Kidney (tissue), 14 donors: ENCODE data around the gene KRTCAP2. TPM values are rescaled to one million over a fixed set of nuclear protein-coding genes. Genes with fewer than 3 reads are reported as not detected.

Source experiments
- DNase-seq, 5 donors: peaks; one replicate each; pipeline ENCODE4 v3.0.0-alpha.2; 2013 to 2020
- FAIRE-seq: peaks from 2 replicates; lab custom pipeline; 2012; peaks lifted over from hg19 to GRCh38; lab: Jason Lieb, UNC
- H3K27ac ChIP-seq, 2 donors: one replicate each; pipeline ENCODE4 v1.7.0; 2013; ENCODE audit warnings: low read depth in 2 of 2, low read length in 2 of 2, inconsistent platforms in 1 of 2
- H3K27me3 ChIP-seq: one replicate; pipeline ENCODE4 v1.7.1; 2013; ENCODE audit warnings: low read length, inconsistent platforms; ENCODE audit not compliant: control insufficient read depth, insufficient read depth
- H3K36me3 ChIP-seq, 3 donors: one replicate each; pipeline versions ENCODE4 v1.7.0 to v1.7.1; 2013; ENCODE audit warnings: low read length in 3 of 3, control low read depth in 1 of 3, inconsistent platforms in 1 of 3; ENCODE audit not compliant: insufficient read depth in 3 of 3, control insufficient read depth in 2 of 3
- H3K4me1 ChIP-seq, 3 donors: one replicate each; pipeline versions ENCODE4 v1.7.0 to v1.7.1; 2013; ENCODE audit warnings: low read length in 3 of 3, inconsistent platforms in 1 of 3, low read depth in 1 of 3; ENCODE audit not compliant: control insufficient read depth in 2 of 3, insufficient read depth in 2 of 3
- H3K4me3 ChIP-seq, 3 donors: one replicate each; pipeline versions ENCODE4 v1.7.0 to v1.8.1; 2013; ENCODE audit warnings: low read length in 3 of 3, control low read depth in 1 of 3, inconsistent platforms in 1 of 3
- H3K9ac ChIP-seq, 3 donors: one replicate each; pipeline versions ENCODE4 v1.7.0 to v1.7.1; 2013; ENCODE audit warnings: low read length in 3 of 3, control low read depth in 1 of 3, inconsistent platforms in 1 of 3
- H3K9me3 ChIP-seq, 3 donors: one replicate each; pipeline versions ENCODE4 v1.7.0 to v1.7.1; 2013; ENCODE audit warnings: low read length in 3 of 3, control low read depth in 1 of 3, inconsistent platforms in 1 of 3; ENCODE audit not compliant: control insufficient read depth in 2 of 3, insufficient read depth in 1 of 3
- CTCF ChIP-seq: IDR thresholded peaks from 3 replicates; pipeline ENCODE4 v1.5.1; 2012; ENCODE audit warnings: mild to moderate bottlenecking, moderate library complexity, borderline replicate concordance; ENCODE audit not compliant: insufficient read depth; ENCODE audit errors: extremely low read depth
- intact Hi-C: fragments of 100-400 bp; cut with DNase I; formaldehyde crosslinking; loops from one replicate; pipeline ENCODE4 v1.11.1; 2022
- polyA plus RNA-seq: library from polyadenylated mRNA; stranded (reverse); fragments of 350-450 nt; fragmentation: Illumina TruSeq; extraction: RNeasy Lipid Tissue Mini Kit (QIAGEN cat#74804); gene quantifications from one replicate; pipeline ENCODE4 v1.2.3, GENCODE V29; 2014; ENCODE audit warnings: low read depth, low replicate concordance; ENCODE audit not compliant: insufficient read depth
- total RNA-seq: library from RNA; stranded (reverse); fragmentation: NEBNext Ultra II Directional; extraction: Animal tissue kit (Norgen Biotek cat#: 25700); gene quantifications from one replicate; pipeline ENCODE4 v1.2.1, GENCODE V29; 2021
- donor health status: control.
- donor health status: control.
- donor health status: control.
- donor health status: control.
- donor health status: control.
- donor health status: DM: yes; HTN: yes; CAD: no.
- donor health status: Normal renal cell carcinoma (clear cell type).

The KRTCAP2 gene
- total and polyA plus RNA-seq, 2 donors from 2014 or later: 198 to 351 TPM

GRCh38 chr1:155183775-155184221 is 10.7 kb upstream of the KRTCAP2 start:
- intact Hi-C loops: no loop called here
- FAIRE-seq: no peak
- Histone ChIP-seq H3K4me3 (no peak overlapping the region), H3K9me3 (no peaks in the 10 kb centered on the region), H3K27ac (no peak overlapping the region), H3K36me3 (no peaks in the 10 kb centered on the region), H3K9ac (no peak overlapping the region), H3K4me1 (peaks cover 0 to 28% (median 7%) of the 10 kb centered on the region in 3 donors), H3K27me3 (no peaks in the 10 kb centered on the region)
- no peak for TF ChIP-seq CTCF
- peak in 2 of 5 donors; percentile 31 to 80 for DNase-seq

GRCh38 chr1:155182052-155182550 is 9.0 kb upstream of the KRTCAP2 start:
- no peak overlapping the region for H3K27ac ChIP-seq
- intact Hi-C loops: no loop called here
- H3K9ac ChIP-seq: no peak overlapping the region
- DNase-seq: peak in 1 of 5 donors; percentile 68
- H3K27me3 ChIP-seq: no peaks in the 10 kb centered on the region
- H3K9me3 ChIP-seq: no peaks in the 10 kb centered on the region
- no peak for FAIRE-seq
- H3K4me3 ChIP-seq: no peak overlapping the region
- H3K36me3 ChIP-seq: no peaks in the 10 kb centered on the region
- TF ChIP-seq CTCF: no peak
- H3K4me1 ChIP-seq: peaks cover 0 to 22% (median 9%) of the 10 kb centered on the region in 3 donors

- Histone ChIP-seq H3K36me3 (no peaks in the 10 kb centered on the region), H3K4me3 (no peak overlapping the region), H3K4me1 (peaks cover 0 to 25% (median 13%) of the 10 kb centered on the region in 3 donors), H3K27me3 (no peaks in the 10 kb centered on the region), H3K9ac (no peak overlapping the region), H3K9me3 (no peaks in the 10 kb centered on the region), H3K27ac (no peak overlapping the region)
- TF ChIP-seq CTCF: no peak
- peak in 2 of 5 donors; percentile 32 to 33 for DNase-seq
- no peak for FAIRE-seq
- intact Hi-C loops: no loop called here
Measured at GRCh38 chr1:155181371-155182051, 8.4 kb upstream of the KRTCAP2 start.
